BLaER1 (cell line): ENCODE results near the gene SLX4.

Experiments used
- H3K27ac ChIP-seq: shearing (Covaris generic); formaldehyde crosslinking; 2 replicates; pipeline ENCODE4 v1.8.1; 2022
- H3K27me3 ChIP-seq: shearing (Covaris generic); formaldehyde crosslinking; 2 replicates; pipeline ENCODE4 v1.8.1; 2022
- H3K36me3 ChIP-seq: shearing (Covaris generic); formaldehyde crosslinking; 2 replicates; pipeline ENCODE4 v1.8.1; 2022
- H3K4me1 ChIP-seq: shearing (Covaris generic); formaldehyde crosslinking; 2 replicates; pipeline ENCODE4 v1.8.1; 2022
- H3K4me2 ChIP-seq: shearing (Covaris generic); formaldehyde crosslinking; 2 replicates; pipeline ENCODE4 v1.8.1; 2022
- H3K4me3 ChIP-seq: shearing (Covaris generic); formaldehyde crosslinking; 2 replicates; pipeline ENCODE4 v1.8.1; 2022
- H3K9ac ChIP-seq: shearing (Covaris generic); formaldehyde crosslinking; 2 replicates; pipeline ENCODE4 v1.8.1; 2022
- H3K9me3 ChIP-seq: shearing (Covaris generic); formaldehyde crosslinking; 2 replicates; pipeline ENCODE4 v1.8.1; 2022
- H4K20me1 ChIP-seq: shearing (Covaris generic); formaldehyde crosslinking; 2 replicates; pipeline ENCODE4 v1.8.1; 2022
- Cebpa-rat ChIP-seq: shearing (Covaris generic); IDR thresholded peaks from 2 replicates; pipeline ENCODE4 v1.8.1; 2022

SLX4 gene

GRCh38 chr16:3584412-3584811, 27.0 kb downstream of the SLX4 start:
- Histone ChIP-seq H3K9me3 (no peaks in the 10 kb centered on the region), H3K27me3 (no peaks in the 10 kb centered on the region), H3K4me1 (peaks cover 84% of the 10 kb centered on the region), H3K4me3 (no peak overlapping the region), H3K9ac (no peak overlapping the region), H4K20me1 (peaks cover 19% of the 10 kb centered on the region; the same call in 1 of the 2 replicates), H3K27ac (no peak overlapping the region), H3K36me3 (peaks cover 27% of the 10 kb centered on the region), H3K4me2 (no peak overlapping the region)
- TF ChIP-seq Cebpa-rat = no peak

GRCh38 chr16:3583303-3584038, 27.9 kb downstream of the SLX4 start:
- Histone ChIP-seq H3K4me1 (peaks cover 83% of the 10 kb centered on the region), H3K27me3 (no peaks in the 10 kb centered on the region), H3K27ac (no peak overlapping the region), H3K36me3 (peaks cover 27% of the 10 kb centered on the region), H3K9ac (no peak overlapping the region), H3K4me2 (no peak overlapping the region), H4K20me1 (peaks cover 18% of the 10 kb centered on the region; the same call in 1 of the 2 replicates), H3K4me3 (no peak overlapping the region), H3K9me3 (no peaks in the 10 kb centered on the region)
- TF ChIP-seq Cebpa-rat = no peak

- H3K27ac ChIP-seq = no peak overlapping the region
- H3K27me3 ChIP-seq = no peaks in the 10 kb centered on the region
- peaks cover 8% of the 10 kb centered on the region; the same call in 1 of the 2 replicates for H4K20me1 ChIP-seq
- no peaks in the 10 kb centered on the region for H3K9me3 ChIP-seq
- H3K4me1 ChIP-seq = peaks cover 83% of the 10 kb centered on the region
- TF ChIP-seq Cebpa-rat = no peak
- H3K36me3 ChIP-seq = peaks cover 27% of the 10 kb centered on the region
- no peak overlapping the region for H3K4me2 ChIP-seq
- H3K9ac ChIP-seq = no peak overlapping the region
- no peak overlapping the region for H3K4me3 ChIP-seq
These were observed 28.9 kb downstream of the SLX4 start for GRCh38 chr16:3582276-3583165.

GRCh38 chr16:3581392-3581791, 30.0 kb downstream of the SLX4 start:
- H3K36me3 ChIP-seq = peaks cover 27% of the 10 kb centered on the region
- no peak for TF ChIP-seq Cebpa-rat
- H3K27ac ChIP-seq = peak overlapping the region; percentile 87; the same call in 1 of the 2 replicates
- H3K9me3 ChIP-seq = no peaks in the 10 kb centered on the region
- H3K4me3 ChIP-seq = no peak overlapping the region
- peak overlapping the region; percentile 38; the same call in 1 of the 2 replicates for H3K9ac ChIP-seq
- H4K20me1 ChIP-seq = peaks cover 7% of the 10 kb centered on the region; the same call in 1 of the 2 replicates
- H3K27me3 ChIP-seq = no peaks in the 10 kb centered on the region
- H3K4me2 ChIP-seq = peak overlapping the region; percentile 98
- peaks cover 83% of the 10 kb centered on the region for H3K4me1 ChIP-seq

GRCh38 chr16:3580686-3581085, 30.7 kb downstream of the SLX4 start:
- H3K4me1 ChIP-seq = peaks cover 83% of the 10 kb centered on the region
- peaks cover 27% of the 10 kb centered on the region for H3K36me3 ChIP-seq
- H3K27ac ChIP-seq = peak overlapping the region; percentile 87
- no peak for TF ChIP-seq Cebpa-rat
- H3K4me3 ChIP-seq = peak overlapping the region; percentile 43
- peak overlapping the region; percentile 98 for H3K4me2 ChIP-seq
- no peaks in the 10 kb centered on the region for H3K27me3 ChIP-seq
- H3K9me3 ChIP-seq = no peaks in the 10 kb centered on the region
- H4K20me1 ChIP-seq = peaks cover 7% of the 10 kb centered on the region; the same call in 1 of the 2 replicates
- H3K9ac ChIP-seq = peak overlapping the region; percentile 60

GRCh38 chr16:3580251-3580651, 31.2 kb downstream of the SLX4 start:
- Histone ChIP-seq H3K4me2 (peak overlapping the region; percentile 98), H3K4me3 (peak overlapping the region; percentile 43), H3K36me3 (peaks cover 27% of the 10 kb centered on the region), H3K4me1 (peaks cover 83% of the 10 kb centered on the region), H3K27me3 (no peaks in the 10 kb centered on the region), H3K27ac (peak overlapping the region; percentile 87), H3K9me3 (no peaks in the 10 kb centered on the region), H3K9ac (peak overlapping the region; percentile 65), H4K20me1 (peaks cover 7% of the 10 kb centered on the region; the same call in 1 of the 2 replicates)
- TF ChIP-seq Cebpa-rat = no peak

GRCh38 chr16:3579776-3580175, 31.6 kb downstream of the SLX4 start:
- Histone ChIP-seq H3K4me3 (peak overlapping the region; percentile 43), H3K9ac (peak overlapping the region; percentile 65)

GRCh38 chr16:3578610-3579551, 32.5 kb downstream of the SLX4 start:
- H3K9ac ChIP-seq = peak overlapping the region; percentile 65
- H3K4me3 ChIP-seq = peak overlapping the region; percentile 43
- peaks cover 17% of the 10 kb centered on the region for H3K36me3 ChIP-seq
- H4K20me1 ChIP-seq = peaks cover 7% of the 10 kb centered on the region; the same call in 1 of the 2 replicates
- H3K4me1 ChIP-seq = peaks cover 78% of the 10 kb centered on the region
- TF ChIP-seq Cebpa-rat = no peak
- no peaks in the 10 kb centered on the region for H3K27me3 ChIP-seq
- peak overlapping the region; percentile 92 for H3K27ac ChIP-seq
- H3K9me3 ChIP-seq = no peaks in the 10 kb centered on the region
- peak overlapping the region; percentile 98 for H3K4me2 ChIP-seq

More at GRCh38 chr16:3579776-3580175, 31.6 kb downstream of the SLX4 start:
- H4K20me1 ChIP-seq = peaks cover 7% of the 10 kb centered on the region; the same call in 1 of the 2 replicates
- H3K27ac ChIP-seq = peak overlapping the region; percentile 87
- no peaks in the 10 kb centered on the region for H3K9me3 ChIP-seq
- H3K4me1 ChIP-seq = peaks cover 83% of the 10 kb centered on the region
- H3K36me3 ChIP-seq = peaks cover 26% of the 10 kb centered on the region
- H3K4me2 ChIP-seq = peak overlapping the region; percentile 98
- no peak for TF ChIP-seq Cebpa-rat
- H3K27me3 ChIP-seq = no peaks in the 10 kb centered on the region

- peaks cover 7% of the 10 kb centered on the region; the same call in 1 of the 2 replicates for H4K20me1 ChIP-seq
- H3K27me3 ChIP-seq = no peaks in the 10 kb centered on the region
- no peak overlapping the region for H3K9ac ChIP-seq
- H3K4me1 ChIP-seq = peaks cover 83% of the 10 kb centered on the region
- H3K27ac ChIP-seq = peak overlapping the region; percentile 92
- H3K4me3 ChIP-seq = peak overlapping the region; percentile 19; the same call in 1 of the 2 replicates
- H3K4me2 ChIP-seq = peak overlapping the region; percentile 98
- no peak for TF ChIP-seq Cebpa-rat
- no peaks in the 10 kb centered on the region for H3K9me3 ChIP-seq
- H3K36me3 ChIP-seq = peaks cover 16% of the 10 kb centered on the region
These were observed 33.3 kb downstream of the SLX4 start for GRCh38 chr16:3578121-3578520.
